GM23338 (cell line): ENCODE data around the gene SPRY2.

ENCODE experiments used
- EZH2 ChIP-seq: fragments of 200-600 bp; sonication (generic); IDR thresholded peaks from one replicate; pipeline ENCODE4 v1.8.0; 2017; ENCODE audit warnings: antibody characterized with exemption, mild to moderate bottlenecking, low read depth; ENCODE audit not compliant: unreplicated experiment
- EZH2phosphoT487 ChIP-seq: fragments of 200-600 bp; sonication (generic); IDR thresholded peaks from one replicate; pipeline ENCODE4 v1.8.1; 2018; ENCODE audit warnings: antibody characterized with exemption; ENCODE audit not compliant: unreplicated experiment
- TF ChIP-seq, protein P1 (sequence below), 2 experiments: fragments of 200-600 bp in 1 of 2; sonication (generic) in 1 of 2; conservative IDR thresholded peaks; 2 replicates each; pipeline versions ENCODE4 v1.5.1 to v1.6.1; 2016 to 2017; ENCODE audit warnings: antibody characterized with exemption in 2 of 2, low read depth in 2 of 2, mild to moderate bottlenecking in 2 of 2, moderate library complexity in 1 of 2

DNA sequence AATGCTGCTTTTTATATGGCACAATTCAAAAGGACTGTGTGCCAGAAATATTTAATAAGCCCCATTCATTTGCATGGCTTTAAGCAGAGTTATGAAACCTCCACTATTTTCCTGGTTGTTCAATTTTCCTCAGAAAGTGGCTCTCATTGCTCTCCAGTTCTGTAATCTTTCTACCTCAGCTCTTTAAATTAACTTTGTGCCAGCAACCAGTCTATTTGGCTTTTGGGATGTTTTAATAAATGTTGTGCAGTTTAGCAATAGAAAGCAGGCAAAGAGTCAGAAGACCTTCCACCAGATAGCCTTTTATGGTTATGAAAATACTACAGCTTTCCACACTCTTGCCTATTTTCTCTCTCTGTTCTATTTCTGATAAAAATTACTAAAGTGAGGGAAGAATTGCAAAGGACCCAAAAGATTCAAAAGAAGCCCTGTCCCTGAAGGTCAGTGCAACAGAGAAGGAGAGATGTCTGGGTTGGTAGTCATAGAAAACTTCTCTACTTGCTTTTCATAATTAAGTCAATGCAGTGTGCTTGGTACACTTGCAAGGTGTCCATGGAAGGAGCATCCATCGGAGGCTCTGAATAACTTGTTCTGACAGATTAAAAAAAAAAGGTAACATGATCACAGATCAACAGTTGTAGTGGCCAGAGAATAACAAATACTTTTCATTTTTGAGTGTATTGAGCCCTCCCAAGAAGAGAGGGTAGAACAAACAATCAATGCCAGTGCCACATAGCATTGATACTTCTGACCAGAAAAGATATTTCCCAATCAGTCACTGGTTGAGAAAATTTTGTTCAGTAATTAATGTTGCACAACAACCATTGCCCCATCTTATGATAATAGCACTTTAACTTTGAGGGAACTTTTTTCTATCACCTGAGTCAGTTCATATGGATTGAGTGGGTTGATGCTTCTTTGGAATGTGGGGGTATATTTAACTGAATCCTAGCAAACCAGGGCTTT is 48.4 kb upstream of the SPRY2 start:
- TF ChIP-seq, protein P1, sequence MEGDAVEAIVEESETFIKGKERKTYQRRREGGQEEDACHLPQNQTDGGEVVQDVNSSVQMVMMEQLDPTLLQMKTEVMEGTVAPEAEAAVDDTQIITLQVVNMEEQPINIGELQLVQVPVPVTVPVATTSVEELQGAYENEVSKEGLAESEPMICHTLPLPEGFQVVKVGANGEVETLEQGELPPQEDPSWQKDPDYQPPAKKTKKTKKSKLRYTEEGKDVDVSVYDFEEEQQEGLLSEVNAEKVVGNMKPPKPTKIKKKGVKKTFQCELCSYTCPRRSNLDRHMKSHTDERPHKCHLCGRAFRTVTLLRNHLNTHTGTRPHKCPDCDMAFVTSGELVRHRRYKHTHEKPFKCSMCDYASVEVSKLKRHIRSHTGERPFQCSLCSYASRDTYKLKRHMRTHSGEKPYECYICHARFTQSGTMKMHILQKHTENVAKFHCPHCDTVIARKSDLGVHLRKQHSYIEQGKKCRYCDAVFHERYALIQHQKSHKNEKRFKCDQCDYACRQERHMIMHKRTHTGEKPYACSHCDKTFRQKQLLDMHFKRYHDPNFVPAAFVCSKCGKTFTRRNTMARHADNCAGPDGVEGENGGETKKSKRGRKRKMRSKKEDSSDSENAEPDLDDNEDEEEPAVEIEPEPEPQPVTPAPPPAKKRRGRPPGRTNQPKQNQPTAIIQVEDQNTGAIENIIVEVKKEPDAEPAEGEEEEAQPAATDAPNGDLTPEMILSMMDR (conservative IDR thresholded peaks at IDR 0.05; ENCODE audit: low read depth in 2 of 2) = no peak
- TF ChIP-seq EZH2 (no peak), EZH2phosphoT487 (no peak)
